Measurements from ENCODE around the gene ACTR1A. TPM values are rescaled to one million over a fixed set of nuclear protein-coding genes. Genes with fewer than 3 reads are reported as not detected.

ACTR1A gene
- total RNA-seq, 2 donors from 2014 or later = 91.6 to 114 TPM

DNA sequence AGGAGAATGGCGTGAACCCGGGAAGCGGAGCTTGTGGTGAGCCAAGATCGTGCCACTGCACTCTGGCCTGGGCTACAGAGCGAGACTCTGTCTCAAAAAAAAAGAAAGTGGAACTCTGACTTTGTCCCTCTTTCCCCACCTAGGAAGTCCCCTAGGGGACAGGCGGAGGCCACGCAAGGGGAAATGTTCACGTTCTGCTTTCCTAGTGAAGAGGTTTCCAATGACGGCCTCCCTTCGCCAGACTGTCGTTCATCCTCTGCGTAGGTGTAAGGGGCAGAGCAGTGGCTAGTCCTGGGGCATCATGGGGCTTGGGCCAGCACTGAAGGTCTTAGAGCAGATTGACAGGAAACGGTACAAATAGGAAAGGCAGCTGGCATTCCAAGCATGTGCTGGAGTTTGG lies 31.8 kb upstream of the ACTR1A start:
- no peak for DNase-seq

DNA sequence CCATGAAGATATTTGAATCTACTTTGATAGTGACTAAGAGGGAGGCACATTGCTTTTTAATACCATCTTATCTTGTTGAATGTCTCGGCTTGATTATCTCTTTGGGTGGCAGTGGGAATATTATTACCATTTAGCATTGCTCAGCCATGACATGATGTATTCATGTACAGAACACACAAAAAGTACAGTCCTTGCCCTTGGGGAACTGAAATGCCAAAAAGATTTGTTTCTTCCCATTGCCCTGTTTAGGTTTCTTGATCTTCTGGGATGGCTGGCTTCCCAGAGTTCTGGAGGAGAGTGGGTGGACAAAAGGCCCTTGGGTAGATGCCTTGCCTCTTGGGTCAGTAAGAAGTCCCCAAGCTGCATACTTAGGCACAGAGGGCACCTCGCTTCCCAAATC lies 25.0 kb upstream of the ACTR1A start:
- Histone ChIP-seq H3K27me3 (ENCODE audit: control insufficient read depth, insufficient read depth, low read length, poor library complexity, severe bottlenecking) (no peaks in the 10 kb centered on the region), H3K9me3 (ENCODE audit: control insufficient read depth, low read length) (no peaks in the 10 kb centered on the region), H3K9ac (ENCODE audit: extremely low read depth, low read length, poor library complexity, severe bottlenecking) (no peak overlapping the region), H3K4me3 (ENCODE audit: low read length) (no peak overlapping the region), H3K4me1 (ENCODE audit: control insufficient read depth, insufficient read depth, low read length) (no peaks in the 10 kb centered on the region), H3K27ac (ENCODE audit: low read depth, low read length) (no peak overlapping the region), H3K36me3 (ENCODE audit: control insufficient read depth, insufficient read depth, low read length) (peaks cover 4% of the 10 kb centered on the region)
- H3K9me3 Mint-ChIP-seq = no peaks in the 10 kb centered on the region
- no peaks in the 10 kb centered on the region for H3K4me1 Mint-ChIP-seq
- H3K27me3 Mint-ChIP-seq (ENCODE audit: insufficient read depth) = no peaks in the 10 kb centered on the region
- peaks cover 18% of the 10 kb centered on the region for H3K36me3 Mint-ChIP-seq (ENCODE audit: low read depth)
- TF ChIP-seq, protein P1, sequence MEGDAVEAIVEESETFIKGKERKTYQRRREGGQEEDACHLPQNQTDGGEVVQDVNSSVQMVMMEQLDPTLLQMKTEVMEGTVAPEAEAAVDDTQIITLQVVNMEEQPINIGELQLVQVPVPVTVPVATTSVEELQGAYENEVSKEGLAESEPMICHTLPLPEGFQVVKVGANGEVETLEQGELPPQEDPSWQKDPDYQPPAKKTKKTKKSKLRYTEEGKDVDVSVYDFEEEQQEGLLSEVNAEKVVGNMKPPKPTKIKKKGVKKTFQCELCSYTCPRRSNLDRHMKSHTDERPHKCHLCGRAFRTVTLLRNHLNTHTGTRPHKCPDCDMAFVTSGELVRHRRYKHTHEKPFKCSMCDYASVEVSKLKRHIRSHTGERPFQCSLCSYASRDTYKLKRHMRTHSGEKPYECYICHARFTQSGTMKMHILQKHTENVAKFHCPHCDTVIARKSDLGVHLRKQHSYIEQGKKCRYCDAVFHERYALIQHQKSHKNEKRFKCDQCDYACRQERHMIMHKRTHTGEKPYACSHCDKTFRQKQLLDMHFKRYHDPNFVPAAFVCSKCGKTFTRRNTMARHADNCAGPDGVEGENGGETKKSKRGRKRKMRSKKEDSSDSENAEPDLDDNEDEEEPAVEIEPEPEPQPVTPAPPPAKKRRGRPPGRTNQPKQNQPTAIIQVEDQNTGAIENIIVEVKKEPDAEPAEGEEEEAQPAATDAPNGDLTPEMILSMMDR (conservative IDR thresholded peaks at IDR 0.05) = no peak
- DNase-seq = no peak
- H3K27ac Mint-ChIP-seq = no peak overlapping the region
- H3K4me3 Mint-ChIP-seq = no peak overlapping the region
- WGBS, 2 experiments (ENCODE audit: insufficient coverage in 1 of 2, insufficient read length in 1 of 2) = 87 to 100% methylated on average over 2 of the region's 2 CpGs

More for the DNA sequence above, 31.8 kb upstream of the ACTR1A start:
- Histone ChIP-seq H3K9me3 (ENCODE audit: control insufficient read depth, low read length) (no peaks in the 10 kb centered on the region), H3K27ac (ENCODE audit: low read depth, low read length) (no peak overlapping the region), H3K4me3 (ENCODE audit: low read length) (no peak overlapping the region), H3K4me1 (ENCODE audit: control insufficient read depth, insufficient read depth, low read length) (no peaks in the 10 kb centered on the region), H3K27me3 (ENCODE audit: control insufficient read depth, insufficient read depth, low read length, poor library complexity, severe bottlenecking) (no peaks in the 10 kb centered on the region), H3K36me3 (ENCODE audit: control insufficient read depth, insufficient read depth, low read length) (peaks cover 4% of the 10 kb centered on the region), H3K9ac (ENCODE audit: extremely low read depth, low read length, poor library complexity, severe bottlenecking) (no peak overlapping the region)
- WGBS, 2 experiments (ENCODE audit: insufficient coverage in 1 of 2, insufficient read length in 1 of 2) = 91 to 94% methylated on average over 11 to 13 of the region's 13 CpGs
- Mint-ChIP-seq H3K27ac (no peak overlapping the region), H3K9me3 (no peaks in the 10 kb centered on the region), H3K4me1 (peaks cover 2% of the 10 kb centered on the region), H3K4me3 (no peak overlapping the region), H3K27me3 (ENCODE audit: insufficient read depth) (no peaks in the 10 kb centered on the region), H3K36me3 (ENCODE audit: low read depth) (peaks cover 11% of the 10 kb centered on the region)
- TF ChIP-seq, protein P1 (conservative IDR thresholded peaks at IDR 0.05) = no peak

DNA sequence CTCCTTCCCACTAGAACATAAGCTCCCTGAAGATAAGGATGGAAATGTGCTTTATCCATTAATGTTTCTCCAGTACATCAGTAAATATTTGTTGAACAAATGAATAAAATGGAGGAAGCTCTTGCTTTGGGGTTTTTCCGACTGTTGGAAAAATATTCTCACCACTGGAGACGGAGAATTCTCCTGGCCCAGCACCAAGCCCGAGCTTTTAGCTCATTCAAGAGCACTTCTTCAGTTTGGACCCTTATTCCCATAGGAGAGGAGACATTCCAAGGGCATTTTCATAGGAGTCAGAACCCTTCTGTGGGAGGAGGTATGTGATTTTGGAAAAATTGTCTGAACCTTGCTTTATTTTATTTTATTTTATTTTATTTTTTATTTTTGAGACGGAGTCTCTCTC lies 22.2 kb upstream of the ACTR1A start:
- H3K4me1 Mint-ChIP-seq = no peaks in the 10 kb centered on the region
- no peaks in the 10 kb centered on the region for H3K9me3 Mint-ChIP-seq
- H3K4me3 Mint-ChIP-seq = no peak overlapping the region
- TF ChIP-seq, protein P1 (conservative IDR thresholded peaks at IDR 0.05) = no peak
- H3K36me3 Mint-ChIP-seq (ENCODE audit: low read depth) = peaks cover 15% of the 10 kb centered on the region
- no peak overlapping the region for H3K27ac ChIP-seq (ENCODE audit: low read depth, low read length)
- no peaks in the 10 kb centered on the region for H3K9me3 ChIP-seq (ENCODE audit: control insufficient read depth, low read length)
- no peak for DNase-seq
- H3K27me3 Mint-ChIP-seq (ENCODE audit: insufficient read depth) = no peaks in the 10 kb centered on the region
- no peaks in the 10 kb centered on the region for H3K27me3 ChIP-seq (ENCODE audit: control insufficient read depth, insufficient read depth, low read length, poor library complexity, severe bottlenecking)
- 89% methylated on average over 4 of the region's 4 CpGs; no CpG with 5 or more reads in 1 of the 2 experiments for WGBS, 2 experiments (ENCODE audit: insufficient coverage in 1 of 2, insufficient read length in 1 of 2)
- no peak overlapping the region for H3K4me3 ChIP-seq (ENCODE audit: low read length)
- no peak overlapping the region for H3K27ac Mint-ChIP-seq
- no peaks in the 10 kb centered on the region for H3K36me3 ChIP-seq (ENCODE audit: control insufficient read depth, insufficient read depth, low read length)
- H3K9ac ChIP-seq (ENCODE audit: extremely low read depth, low read length, poor library complexity, severe bottlenecking) = no peak overlapping the region
- H3K4me1 ChIP-seq (ENCODE audit: control insufficient read depth, insufficient read depth, low read length) = no peaks in the 10 kb centered on the region

All from endodermal cell (in vitro differentiated cells).